T-helper 2 cell treated with Interferon-gamma antibody and Interleukin-4, amounts not matched to agents 100 ng/mL and 5 ng/mL, for 36 hours (primary cell): ENCODE measurements around the gene EMID1. TPM values are rescaled to one million over a fixed set of nuclear protein-coding genes. Genes with fewer than 3 reads are reported as not detected.

Source experiments
- intact Hi-C: fragments of 100-400 bp; cut with micrococcal nuclease; formaldehyde crosslinking; loops from one replicate; pipeline ENCODE4 v1.15.1; 2023
- total RNA-seq: library from RNA; stranded (reverse); gene quantifications from 2 replicates; pipeline ENCODE4 v1.2.3, GENCODE V29; 2022

Gene EMID1
- total RNA-seq, result 0.14 and 0.39 TPM in 2 replicates

DNA sequence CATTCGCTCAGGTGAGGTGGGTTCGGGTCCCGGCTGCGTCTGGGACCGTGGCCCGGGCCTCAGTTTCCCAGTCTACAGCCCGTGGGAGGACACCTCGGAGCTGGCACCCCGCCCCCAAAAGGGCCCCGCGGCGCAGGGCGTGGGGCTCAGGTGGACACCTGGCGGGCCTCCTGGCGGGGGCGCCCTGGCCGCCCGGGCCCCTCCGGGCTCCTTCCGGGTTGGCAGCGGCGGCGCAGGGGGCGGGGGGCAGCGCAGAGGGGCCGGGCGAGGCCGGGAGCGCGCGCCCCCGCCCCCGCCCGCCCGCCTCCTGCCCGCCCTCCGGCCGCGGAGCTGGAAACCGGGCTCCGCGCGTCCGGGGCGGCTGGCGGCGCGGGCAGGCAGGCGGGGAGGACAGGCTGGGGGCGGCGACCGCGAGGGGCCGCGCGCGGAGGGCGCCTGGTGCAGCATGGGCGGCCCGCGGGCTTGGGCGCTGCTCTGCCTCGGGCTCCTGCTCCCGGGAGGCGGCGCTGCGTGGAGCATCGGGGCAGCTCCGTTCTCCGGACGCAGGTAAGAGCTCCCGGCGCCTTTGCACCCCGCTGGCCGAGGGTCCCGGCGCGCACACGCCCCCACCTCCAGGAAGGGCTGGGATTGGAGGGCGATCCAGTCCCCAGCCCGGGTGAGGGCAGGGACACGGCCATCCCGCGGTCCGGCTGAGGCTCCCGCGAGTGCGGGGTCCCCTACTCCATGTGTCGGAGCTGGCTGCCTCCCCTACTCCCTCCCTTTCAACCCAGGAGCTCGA is at the start of gene EMID1:
Gene EMID1, plus strand, starts transcription at position 303 of the 778 bp plus-strand sequence. Its CDS starts 143 bp downstream, at position 446.
- intact Hi-C loops, result no loop called here

DNA sequence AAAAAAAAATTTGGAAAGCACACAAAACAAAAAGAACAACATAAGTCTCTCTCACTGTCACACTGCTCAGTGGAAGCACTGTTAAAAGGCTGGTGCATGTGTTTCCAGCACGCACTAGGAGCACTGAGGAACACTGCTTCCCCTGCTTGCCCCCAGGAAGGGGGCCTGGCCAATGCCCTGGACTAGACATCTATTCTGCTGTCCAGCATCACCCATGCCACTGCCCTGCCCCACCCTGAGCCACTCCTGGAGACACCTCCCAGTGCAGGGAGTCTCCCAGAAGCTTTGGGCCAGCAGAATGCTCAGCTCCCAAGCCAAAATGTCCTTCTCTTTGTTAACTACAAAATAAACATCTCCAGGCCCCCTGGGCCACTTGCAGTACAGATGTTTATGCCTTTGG is 49.7 kb upstream of the EMID1 start:
- intact Hi-C loops, result loop anchor here (2.0 to 10.0 kb wide), 2 partner anchors 81 to 89 kb away; partner anchors contain the start of gene KREMEN1

DNA sequence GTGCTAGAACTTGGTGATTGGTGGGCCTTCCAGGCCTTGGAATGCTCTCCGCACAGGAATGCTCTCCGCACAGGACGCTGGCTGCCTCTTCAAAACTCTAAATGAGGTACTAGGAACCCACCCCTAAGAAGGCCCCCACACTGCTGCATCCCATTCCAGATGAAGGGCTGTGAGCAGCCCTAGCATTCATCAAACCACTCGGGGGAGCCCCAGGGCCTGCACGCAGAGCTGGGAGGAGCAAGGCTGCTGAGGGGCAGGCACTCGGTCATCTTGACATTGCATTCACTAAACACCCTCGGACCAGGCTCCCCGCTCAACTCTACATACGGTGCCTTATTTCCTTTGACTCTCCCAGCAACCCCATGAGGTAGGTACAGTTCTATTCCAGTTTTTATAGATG is 49.2 kb upstream of the EMID1 start:
- intact Hi-C loops, result loop anchor here (10.0 kb wide), 1 partner anchor 82 kb away; the partner anchor contains the start of gene KREMEN1

DNA sequence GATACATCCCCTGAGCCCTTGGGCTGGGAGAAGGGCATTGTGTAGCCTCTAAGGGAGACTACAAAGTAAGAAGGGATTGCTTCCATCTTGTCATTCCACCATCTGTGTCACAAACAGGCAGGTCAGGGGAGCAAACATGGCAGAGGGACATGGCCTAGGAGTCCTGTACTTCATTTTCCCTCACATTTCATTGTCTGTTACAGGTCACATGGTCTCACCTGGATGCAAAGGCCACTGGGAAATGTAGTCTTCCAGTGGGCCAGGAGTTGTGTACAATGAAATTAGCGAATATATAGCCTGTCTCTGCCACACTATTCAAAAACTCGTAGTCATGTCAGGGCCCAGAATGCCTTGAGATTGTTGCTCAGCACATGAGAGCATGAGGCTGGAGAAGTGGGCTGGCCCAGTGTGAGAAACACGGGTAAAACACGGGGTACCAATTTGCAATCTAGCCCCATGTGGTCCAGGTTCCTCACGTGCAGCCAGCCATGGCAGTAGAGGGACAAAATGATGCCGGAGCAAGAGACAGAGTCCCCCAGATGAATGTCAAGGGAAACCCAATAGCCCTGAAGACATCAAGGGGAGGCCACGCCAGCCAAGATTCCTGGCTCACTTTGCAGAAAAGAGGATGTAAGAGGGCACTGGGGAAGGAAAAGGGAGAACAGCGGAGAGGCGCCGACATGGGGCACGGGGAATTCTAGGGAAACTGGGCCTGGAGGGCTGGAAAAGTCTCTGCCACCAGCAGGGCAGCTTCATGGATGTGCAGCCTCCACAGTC is 47.7 kb upstream of the EMID1 start:
- intact Hi-C loops, result loop anchor here (10.0 kb wide), 1 partner anchor 83 kb away; the partner anchor contains the start of gene KREMEN1

DNA sequence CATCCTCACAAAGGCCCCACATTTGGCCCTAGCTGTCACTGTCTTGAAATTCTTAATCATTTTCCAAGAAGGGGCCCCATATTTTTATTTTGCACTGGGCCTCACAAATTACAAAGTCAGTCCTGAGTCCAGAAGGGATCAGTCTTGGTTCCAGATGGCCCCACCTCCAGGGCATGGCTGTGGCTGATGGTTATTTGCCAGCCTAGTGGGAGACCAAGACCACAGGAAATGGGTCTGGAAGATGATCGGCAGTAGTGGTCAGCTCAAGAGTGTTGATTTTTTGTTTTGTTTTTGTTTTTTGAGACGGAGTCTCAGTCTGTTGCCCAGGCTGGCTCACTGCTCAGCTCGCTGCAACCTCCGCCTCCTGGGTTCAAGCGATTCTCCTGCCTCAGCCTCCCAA is 47.1 kb upstream of the EMID1 start:
- intact Hi-C loops, result loop anchor here (10.0 kb wide), 1 partner anchor 84 kb away; the partner anchor contains the start of gene KREMEN1

DNA sequence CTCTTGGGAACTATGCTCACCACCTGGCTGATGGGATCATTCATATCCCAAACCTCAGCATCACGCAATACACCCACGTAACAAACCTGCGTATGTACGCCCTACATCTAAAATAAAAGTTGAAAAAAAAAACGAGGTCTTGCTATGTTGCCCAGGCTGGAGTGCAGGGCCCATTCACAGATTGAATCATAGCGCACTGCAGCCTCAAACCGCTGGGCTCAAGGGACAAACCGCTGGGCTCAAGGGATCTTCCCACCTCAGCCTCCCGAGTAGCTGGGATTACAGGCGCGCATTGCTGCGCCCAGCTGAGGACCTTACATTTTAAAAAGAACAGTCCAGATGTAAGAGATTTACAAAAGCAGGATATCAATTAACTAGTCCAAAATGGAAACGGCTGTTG is 41.9 kb upstream of the EMID1 start:
- intact Hi-C loops, result no loop called here

DNA sequence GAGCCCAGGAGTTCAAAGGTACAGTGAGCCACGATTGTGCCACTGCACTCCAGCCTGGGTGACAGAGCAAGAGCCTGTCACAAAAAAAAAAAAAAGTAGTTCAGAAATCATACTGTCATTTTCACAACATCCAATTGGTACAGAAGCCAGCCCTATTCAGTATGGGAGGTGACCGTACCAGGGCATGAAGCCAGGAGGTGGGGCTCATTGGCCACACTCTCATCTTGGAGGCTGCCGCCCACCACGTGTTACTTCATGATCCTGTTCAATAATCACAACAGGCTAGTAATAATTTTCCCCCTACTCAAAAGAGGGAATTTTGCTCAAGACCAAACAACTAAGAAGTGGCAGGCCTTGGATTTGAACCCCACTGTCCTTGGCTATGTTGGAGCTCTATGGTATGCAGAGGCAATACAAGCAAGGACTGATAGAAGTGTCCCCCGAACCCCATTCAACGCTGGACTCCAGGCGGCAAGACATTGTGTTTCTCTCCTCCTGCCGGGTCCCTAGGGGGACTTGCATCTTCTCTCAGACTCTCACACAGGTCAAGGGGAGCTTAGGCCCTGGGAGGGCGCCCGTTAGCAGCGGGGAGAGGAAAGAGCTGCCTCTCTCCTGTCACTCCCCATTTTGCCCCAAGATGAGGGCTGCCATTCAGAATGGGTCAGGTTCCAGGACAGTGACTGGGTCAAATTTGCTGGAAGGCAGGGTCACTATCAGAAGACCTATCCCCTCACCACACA is 40.2 kb upstream of the EMID1 start:
- intact Hi-C loops, result no loop called here

DNA sequence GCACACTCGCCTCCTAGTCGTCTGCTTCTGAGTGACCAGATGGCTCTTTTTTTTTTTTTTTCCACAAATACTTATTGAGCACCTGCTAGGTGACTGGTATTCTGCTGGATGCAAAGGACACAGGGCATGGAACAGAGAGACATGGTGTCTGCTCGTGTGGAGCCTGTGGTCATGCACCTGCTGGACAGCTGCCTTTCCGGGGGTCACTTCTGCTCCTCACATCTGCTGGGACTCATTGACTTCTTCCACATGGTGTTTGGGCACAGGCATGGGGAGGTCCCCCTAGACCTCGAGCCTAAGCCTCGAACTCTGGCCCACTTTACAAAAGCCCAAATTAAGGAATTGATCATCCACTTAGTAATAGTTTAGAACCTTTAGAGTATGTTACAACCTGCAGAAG is 39.5 kb upstream of the EMID1 start:
- intact Hi-C loops, result no loop called here

DNA sequence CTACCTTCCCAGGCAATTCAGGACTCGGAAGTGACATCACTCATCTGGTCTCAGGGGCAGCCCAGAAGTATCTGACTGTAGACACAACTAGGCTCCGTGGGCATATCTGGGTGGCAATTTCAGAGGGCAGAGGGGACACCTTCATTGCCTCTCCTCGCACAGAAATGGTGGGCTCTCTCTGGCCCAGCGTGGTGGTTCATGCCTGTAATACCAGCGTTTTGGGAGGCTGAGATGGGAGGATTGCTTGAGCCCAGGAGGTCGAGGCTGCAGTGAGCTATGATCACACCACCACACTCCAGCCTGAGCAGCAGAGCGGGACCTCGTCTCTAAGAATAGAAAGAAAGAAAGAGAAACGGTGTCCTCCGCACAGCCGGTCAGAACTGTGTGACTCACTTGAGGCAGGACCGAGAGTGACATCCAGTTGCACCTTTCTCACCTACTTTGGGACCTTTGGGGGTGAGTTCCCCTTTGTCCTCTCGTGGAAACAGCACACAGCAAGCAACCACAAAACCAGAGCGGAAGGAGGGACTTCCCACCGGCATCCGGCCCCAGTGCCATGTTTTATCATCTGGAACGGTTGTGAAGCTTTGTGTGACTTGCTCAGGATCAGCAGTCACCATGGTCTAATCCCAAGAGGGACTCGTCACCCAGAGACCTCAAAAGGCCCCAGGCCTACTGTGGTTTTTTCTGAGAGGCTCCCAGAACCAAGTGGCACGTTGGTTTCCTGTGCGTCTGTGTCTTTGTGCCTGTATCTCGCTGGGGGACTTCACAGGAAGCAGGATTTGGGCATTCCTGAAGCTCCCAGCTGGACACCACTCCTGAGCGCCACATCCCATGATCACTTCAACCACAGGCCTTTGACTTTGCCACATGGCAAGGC is 38.4 kb upstream of the EMID1 start:
- intact Hi-C loops, result no loop called here

DNA sequence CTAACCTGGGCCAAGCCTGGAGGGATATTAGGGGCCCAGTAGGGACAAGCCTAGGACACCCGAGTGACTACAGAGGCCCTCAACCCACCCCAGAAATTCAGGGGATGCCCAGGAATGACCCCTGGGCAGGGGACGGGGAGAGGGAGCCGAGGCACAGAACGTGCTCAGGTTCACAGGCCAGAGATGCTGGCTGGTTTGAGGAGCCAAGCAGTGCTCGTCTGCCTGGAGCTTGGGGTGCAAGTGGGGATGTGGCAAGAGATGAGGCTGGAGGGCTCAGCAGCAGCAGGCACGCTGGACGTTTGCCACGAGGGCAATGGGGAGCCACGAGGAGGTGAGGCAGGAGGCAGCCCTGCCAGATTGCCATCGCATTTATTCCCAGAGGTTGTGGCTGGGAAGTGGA is 34.0 kb upstream of the EMID1 start:
- intact Hi-C loops, result no loop called here

DNA sequence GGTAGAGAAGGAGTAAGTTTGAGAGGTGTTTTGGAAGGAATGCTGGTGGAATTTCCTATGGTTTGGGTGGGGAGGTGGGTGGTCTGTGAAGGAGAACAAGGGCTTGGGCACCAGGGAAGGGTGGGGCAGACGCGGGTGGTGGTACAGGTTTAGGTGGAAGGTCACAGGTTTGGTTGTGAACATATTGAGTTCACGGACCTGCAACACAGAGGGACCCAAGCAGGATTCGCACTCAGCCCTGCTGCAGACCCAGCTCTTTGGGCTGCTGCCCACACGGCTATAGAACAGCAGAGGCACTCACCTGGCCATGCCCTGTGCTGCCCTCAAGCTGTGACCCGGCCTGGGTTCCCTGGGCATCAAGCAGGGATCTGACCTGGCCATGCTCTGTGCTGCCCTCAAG is 33.5 kb upstream of the EMID1 start:
- intact Hi-C loops, result no loop called here

DNA sequence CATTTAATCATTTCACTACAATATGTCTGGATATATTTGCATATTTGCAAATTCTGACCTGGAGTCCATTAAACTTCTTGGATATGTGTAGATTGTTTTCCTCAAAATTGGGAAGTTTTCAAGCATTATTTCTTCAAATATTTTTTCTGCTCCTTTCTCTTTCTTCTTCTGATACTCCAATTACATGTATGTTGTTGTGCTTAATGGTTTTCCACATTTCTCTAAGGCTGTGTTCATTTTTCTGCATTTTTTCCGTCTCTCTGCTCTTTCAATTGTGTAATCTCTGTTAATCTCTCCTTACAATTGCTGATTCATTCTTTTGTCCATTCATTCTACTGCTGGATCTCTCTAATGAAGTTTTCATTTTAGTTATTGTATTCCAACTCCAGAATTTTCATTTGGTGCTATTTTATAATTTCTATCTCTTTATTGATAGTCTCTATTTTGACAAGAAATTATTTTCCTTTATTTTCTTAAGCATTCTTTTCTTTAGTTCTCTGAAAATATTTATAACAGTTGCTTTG is 30.3 kb upstream of the EMID1 start:
- intact Hi-C loops, result no loop called here

DNA sequence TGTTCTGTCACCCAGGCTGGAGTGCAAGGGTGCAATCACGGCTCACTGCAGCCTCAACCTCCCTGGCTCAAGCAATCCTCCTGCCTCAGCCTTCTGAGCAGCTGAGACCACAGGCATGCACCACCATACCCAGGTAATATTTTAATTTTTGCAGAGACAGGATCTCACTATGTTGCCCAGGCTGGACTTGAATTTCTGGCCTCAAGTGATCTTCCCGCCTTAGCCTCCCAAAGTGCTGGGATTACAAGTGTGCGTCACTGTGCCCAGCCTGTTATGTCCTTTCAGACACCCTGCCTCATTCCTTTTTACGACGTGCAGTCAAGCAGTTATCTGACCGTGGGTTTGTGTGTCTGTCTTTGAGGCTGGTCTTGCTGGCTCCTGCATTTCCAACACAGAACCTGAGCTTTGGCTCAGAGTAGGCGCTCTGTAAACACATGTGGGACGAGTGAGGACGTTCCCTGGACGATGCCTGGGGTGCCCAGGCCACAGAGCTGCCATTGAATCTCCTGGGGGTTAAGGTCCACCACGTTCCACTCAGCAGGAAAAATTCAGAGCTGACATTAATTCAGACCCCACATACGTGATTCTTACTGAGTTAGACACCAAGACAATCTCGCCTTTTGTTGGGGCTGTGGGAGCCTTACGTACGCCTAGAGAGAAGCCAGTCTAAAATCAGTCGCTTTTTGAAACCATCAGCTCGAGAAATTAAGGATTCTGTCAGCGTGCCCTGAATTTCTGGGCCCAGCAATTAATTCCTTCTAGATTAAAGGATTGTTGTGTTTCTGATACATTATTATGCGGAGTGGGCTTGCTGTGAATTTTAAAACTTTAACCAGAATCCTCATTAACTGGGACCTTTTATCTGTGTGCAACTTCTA is 21.5 kb upstream of the EMID1 start:
- intact Hi-C loops, result no loop called here

DNA sequence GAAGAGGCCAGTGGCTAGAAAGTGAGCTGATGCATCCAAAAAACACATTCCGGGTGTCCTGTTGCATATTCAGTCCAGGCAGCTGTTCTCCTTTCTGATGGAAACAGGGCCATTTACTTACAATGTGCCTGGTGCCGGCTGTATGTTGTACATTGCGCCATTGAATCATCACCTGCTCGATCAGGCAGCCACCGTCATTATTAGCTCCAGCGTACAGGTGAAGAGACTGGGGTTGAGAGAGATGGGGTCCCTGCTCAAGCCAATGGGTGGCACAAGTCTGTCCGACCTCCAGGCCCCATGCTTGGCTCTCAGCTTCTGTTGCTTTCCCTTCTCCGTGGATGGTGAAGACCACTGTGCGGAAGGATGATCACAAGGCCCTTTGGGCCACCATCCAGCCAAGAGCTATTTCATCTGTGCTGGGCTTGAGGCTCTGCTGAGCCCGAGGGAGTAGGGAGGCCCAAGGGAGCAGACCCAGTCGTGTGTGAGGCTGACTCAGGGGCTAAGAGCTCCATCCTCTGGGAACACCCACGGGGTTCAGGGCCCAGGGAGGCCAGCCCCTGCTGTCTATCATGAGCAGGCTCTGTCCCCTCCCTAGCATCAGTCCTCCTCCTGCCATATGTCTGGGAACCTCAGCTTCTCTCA is 20.7 kb upstream of the EMID1 start:
- intact Hi-C loops, result no loop called here

DNA sequence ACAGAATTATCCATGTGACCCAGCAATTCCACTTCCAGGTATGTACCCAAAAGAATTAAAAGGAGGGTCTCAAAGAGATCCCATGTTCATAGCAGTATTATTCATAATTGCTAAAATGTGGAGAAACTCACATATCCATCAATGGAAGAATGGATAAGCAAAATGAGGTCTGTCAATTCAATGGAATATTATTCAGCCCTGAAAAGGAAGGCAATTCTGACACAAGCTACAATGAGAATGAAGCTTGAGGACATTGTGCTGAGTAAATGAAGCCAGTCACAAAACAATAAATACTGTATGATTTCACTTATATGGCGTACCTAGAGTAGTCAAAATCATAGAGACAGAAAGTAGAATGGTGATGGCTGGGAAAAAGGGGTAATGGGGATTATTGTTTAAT is 19.4 kb upstream of the EMID1 start:
- intact Hi-C loops, result no loop called here

DNA sequence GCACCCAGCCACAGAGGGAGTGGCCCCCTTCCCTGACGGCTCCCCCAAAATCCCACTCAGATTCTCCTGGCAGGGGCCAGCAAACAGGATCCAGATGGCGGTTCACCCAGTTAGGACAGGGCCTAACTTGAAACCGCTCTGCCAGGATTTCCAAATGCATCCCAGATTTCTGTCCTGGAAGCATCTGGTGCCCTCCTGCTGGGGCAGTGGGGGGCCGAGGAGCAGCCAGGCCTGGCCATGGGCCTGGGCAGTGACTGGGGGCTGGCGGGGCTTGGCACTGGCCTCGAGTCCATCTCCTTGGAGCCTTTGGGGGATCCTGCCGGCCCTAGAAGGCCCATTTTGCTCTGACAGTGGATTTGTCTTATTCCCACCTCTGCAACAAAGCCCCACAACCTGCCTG is 17.9 kb upstream of the EMID1 start:
- intact Hi-C loops, result no loop called here

DNA sequence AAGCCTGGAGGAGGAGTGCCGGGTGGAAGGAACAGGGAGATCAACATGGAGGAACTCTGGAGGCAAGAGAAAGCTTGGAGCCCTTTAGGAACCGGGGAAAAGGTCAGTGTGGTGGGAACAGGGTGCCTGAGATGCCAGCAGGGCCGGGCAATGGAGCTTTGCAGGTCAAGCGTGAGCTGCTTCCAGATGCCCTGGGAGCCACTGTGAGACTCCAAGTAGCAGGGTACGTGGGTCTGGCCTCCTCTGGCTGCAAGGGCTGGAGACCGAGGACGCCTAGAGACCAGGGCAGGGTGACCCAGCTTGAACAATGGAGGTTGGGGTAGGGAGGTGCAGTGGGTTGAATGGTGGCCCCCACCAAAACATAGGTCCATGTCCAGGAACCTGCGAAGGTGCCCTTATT is 15.6 kb upstream of the EMID1 start:
- intact Hi-C loops, result no loop called here

DNA sequence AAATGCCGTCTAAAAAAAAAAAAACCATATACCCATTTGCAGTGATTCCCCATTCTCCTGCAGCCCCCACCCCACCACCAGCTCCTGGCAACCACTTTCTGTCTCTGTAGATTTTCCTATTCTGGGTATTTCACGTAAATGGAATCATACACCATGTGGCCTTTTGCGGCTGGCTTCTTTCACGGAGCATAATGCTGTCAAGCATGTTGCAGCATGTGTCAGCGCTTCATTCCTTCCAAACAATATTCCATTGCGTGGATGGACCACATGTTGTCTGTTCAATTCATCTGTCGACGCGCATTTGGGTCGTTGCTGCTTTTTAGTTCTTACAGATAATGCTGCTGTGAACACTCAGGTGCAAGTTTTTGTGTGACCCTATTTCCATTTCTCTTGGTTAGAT is 14.8 kb upstream of the EMID1 start:
- intact Hi-C loops, result no loop called here

DNA sequence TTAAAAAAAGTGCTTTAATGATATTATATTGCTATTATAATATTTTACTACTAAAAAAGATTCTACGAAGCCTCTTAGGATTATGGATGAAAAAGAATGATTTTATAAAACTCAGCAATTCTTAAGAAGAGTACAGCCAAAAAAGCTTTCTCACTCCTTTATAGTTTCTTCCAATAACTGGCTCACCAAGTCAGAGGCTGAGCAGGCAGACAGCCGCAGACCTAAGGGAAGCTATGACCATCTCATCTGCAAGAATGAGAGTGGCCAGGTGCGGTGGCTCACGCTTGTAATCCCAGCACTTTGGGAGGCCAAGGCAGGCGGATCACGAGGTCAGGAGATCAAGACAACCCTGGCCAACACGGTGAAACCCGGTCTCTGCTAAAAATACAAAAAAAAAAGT is 12.7 kb upstream of the EMID1 start:
- intact Hi-C loops, result no loop called here
